HepG2 (cell line): ENCODE measurements around the gene ZMPSTE24. TPM values are rescaled to one million over a fixed set of nuclear protein-coding genes. Genes with fewer than 3 reads are reported as not detected.

ENCODE experiments used
- ARNTL ChIP-seq: sonication (generic); formaldehyde crosslinking; IDR thresholded peaks from 2 replicates; pipeline ENCODE4 v1.4.0; 2020; ENCODE audit warnings: mild to moderate bottlenecking, missing genetic modification reagents
- ATF4 ChIP-seq, 2 experiments: fragments of 450-650 bp in 1 of 2; sonication (generic) in 1 of 2; formaldehyde crosslinking; IDR thresholded peaks; 2 replicates each; pipeline versions ENCODE4 v1.5.0 to v1.8.0; 2020 to 2022; ENCODE audit warnings: mild to moderate bottlenecking in 1 of 2, missing genetic modification reagents in 1 of 2
- CSRNP2 ChIP-seq: sonication (generic); formaldehyde crosslinking; conservative IDR thresholded peaks from 2 replicates; pipeline ENCODE4 v1.8.0; 2022; ENCODE audit warnings: low read depth, missing genetic modification reagents
- DBP ChIP-seq: sonication (generic); formaldehyde crosslinking; IDR thresholded peaks from 2 replicates; pipeline ENCODE4 v1.4.0; 2020; ENCODE audit warnings: missing genetic modification reagents; ENCODE audit errors: not compliant biosample characterization
- HNF1B ChIP-seq: sonication (generic); formaldehyde crosslinking; IDR thresholded peaks from 2 replicates; pipeline ENCODE4 v1.5.1; 2020; ENCODE audit warnings: mild to moderate bottlenecking, moderate library complexity, missing genetic modification reagents
- KDM3A ChIP-seq: IDR thresholded peaks from 2 replicates; pipeline ENCODE4 v1.6.1; 2018; ENCODE audit warnings: low read depth, missing compliant biosample characterization
- MXD1 ChIP-seq: sonication (generic); formaldehyde crosslinking; IDR thresholded peaks from 2 replicates; pipeline ENCODE4 v1.4.0; 2020; ENCODE audit warnings: mild to moderate bottlenecking, missing genetic modification reagents
- MXD3 ChIP-seq: IDR thresholded peaks from 2 replicates; pipeline ENCODE4 v1.6.1; 2016; ENCODE audit warnings: mild to moderate bottlenecking, missing biosample characterization, missing genetic modification reagents
- NFATC3 ChIP-seq: sonication (generic); formaldehyde crosslinking; IDR thresholded peaks from 2 replicates; pipeline ENCODE4 v1.5.1; 2020; ENCODE audit warnings: mild to moderate bottlenecking, missing genetic modification reagents
- NFIB ChIP-seq: sonication (generic); formaldehyde crosslinking; IDR thresholded peaks from 2 replicates; pipeline ENCODE4 v1.9.0; 2021; ENCODE audit warnings: missing genetic modification reagents, mild to moderate bottlenecking, borderline replicate concordance
- NFIC ChIP-seq: IDR thresholded peaks from 2 replicates; pipeline ENCODE4 v1.6.1; 2012; ENCODE audit warnings: mild to moderate bottlenecking, low read length, inconsistent platforms
- PBX2 ChIP-seq: IDR thresholded peaks from 2 replicates; pipeline ENCODE4 v1.6.1; 2016; ENCODE audit warnings: control low read depth
- POLR2A ChIP-seq, 2 experiments: IDR thresholded peaks; 2 replicates each; pipeline ENCODE4 v1.6.1; 2011; ENCODE audit warnings: low read depth in 2 of 2, low read length in 2 of 2, mild to moderate bottlenecking in 1 of 2, moderate library complexity in 1 of 2; ENCODE audit not compliant: insufficient read depth in 1 of 2
- RELA ChIP-seq: sonication (generic); formaldehyde crosslinking; IDR thresholded peaks from 2 replicates; pipeline ENCODE4 v1.4.0; 2020; ENCODE audit warnings: missing genetic modification reagents
- RFX3 ChIP-seq: IDR thresholded peaks from 2 replicates; pipeline ENCODE4 v1.6.1; 2016; ENCODE audit warnings: missing biosample characterization, missing genetic modification reagents
- SNAPC2 ChIP-seq: sonication (generic); formaldehyde crosslinking; IDR thresholded peaks from 2 replicates; pipeline ENCODE4 v1.8.1; 2022; ENCODE audit warnings: mild to moderate bottlenecking, missing genetic modification reagents
- TCF12 ChIP-seq, 2 experiments: fragments of 450-650 bp in 1 of 2; sonication (generic) in 1 of 2; formaldehyde crosslinking in 1 of 2; IDR thresholded peaks; 2 replicates each; pipeline versions ENCODE4 v1.6.1 to v1.8.0; 2017 to 2022; ENCODE audit warnings: antibody characterized with exemption in 1 of 2, mild to moderate bottlenecking in 1 of 2, missing genetic modification reagents in 1 of 2, moderate library complexity in 1 of 2
- TEAD3 ChIP-seq: optimal IDR thresholded peaks from 2 replicates; pipeline ENCODE3; 2016; ENCODE audit warnings: borderline replicate concordance
- ZNF382 ChIP-seq: sonication (generic); formaldehyde crosslinking; IDR thresholded peaks from 2 replicates; pipeline ENCODE4 v1.5.0; 2020; ENCODE audit warnings: missing genetic modification reagents, mild to moderate bottlenecking, borderline replicate concordance
- ZNF496 ChIP-seq: sonication (generic); formaldehyde crosslinking; IDR thresholded peaks from 2 replicates; pipeline ENCODE4 v1.8.1; 2023; ENCODE audit warnings: mild to moderate bottlenecking, moderate library complexity, missing genetic modification reagents; ENCODE audit not compliant: insufficient replicate concordance
- ZNF724P ChIP-seq: sonication (generic); formaldehyde crosslinking; IDR thresholded peaks from 2 replicates; pipeline ENCODE4 v1.8.0; 2022; ENCODE audit warnings: missing genetic modification reagents, borderline replicate concordance
- ZNF781 ChIP-seq: sonication (generic); formaldehyde crosslinking; IDR thresholded peaks from 2 replicates; pipeline ENCODE4 v1.5.1; 2020; ENCODE audit warnings: borderline replicate concordance, mild to moderate bottlenecking, missing genetic modification reagents; ENCODE audit errors: not compliant biosample characterization
- ZSCAN21 ChIP-seq: sonication (generic); formaldehyde crosslinking; IDR thresholded peaks from 2 replicates; pipeline ENCODE4 v1.8.0; 2022; ENCODE audit warnings: mild to moderate bottlenecking, missing genetic modification reagents, moderate library complexity, borderline replicate concordance
- polyA plus RNA-seq, 8 experiments: library from polyadenylated mRNA; depleted of rRNA in 3 of 8; stranded (reverse) in 7 of 8; unstranded in 1 of 8; fragments of >200 nt; fragmentation: Illumina TruSeq in 4 of 8; extraction: Trizol in 4 of 8; gene quantifications; 2 replicates each; pipeline versions ENCODE4 v1.2.1 to v1.2.3, GENCODE V29; 2011 to 2016; ENCODE audit warnings: low read depth in 4 of 8, missing spikeins in 1 of 8, mixed read lengths in 1 of 8; ENCODE audit not compliant: insufficient read depth in 1 of 8
- total RNA-seq, 5 experiments: library from RNA; depleted of rRNA; stranded (reverse); fragments of >200 nt; fragmentation: Illumina TruSeq; extraction: Trizol; gene quantifications; 2 replicates each; pipeline ENCODE4 v1.2.3, GENCODE V29; 2016; ENCODE audit warnings: low read depth in 1 of 5

ZMPSTE24 gene
- total and polyA plus RNA-seq, 2 of the 13 experiments (the other 11 are each of a cell fraction or from before 2014, with no cell fraction given) = 13.6 to 60.2 TPM

- TF ChIP-seq CSRNP2 (CRISPR knock-in tag) = no peak
- TF ChIP-seq ZNF496 = no peak
- TF ChIP-seq POLR2A (IDR thresholded peaks at IDR 0.05; ENCODE audit: insufficient read depth in 1 of 2, low read depth in 2 of 2, low read length in 2 of 2) = no peak
- TF ChIP-seq ZNF724P = no peak
- TF ChIP-seq NFIB (CRISPR knock-in tag) = no peak
- TF ChIP-seq RFX3 = no peak
- no peak for TF ChIP-seq PBX2
- no peak for TF ChIP-seq MXD1
- no peak; a peak in 1 of 4 replicates for TF ChIP-seq ATF4 (CRISPR knock-in tag; IDR thresholded peaks at IDR 0.05)
- TF ChIP-seq TEAD3 (CRISPR knock-in tag) = no peak
- no peak for TF ChIP-seq RELA (CRISPR knock-in tag)
- TF ChIP-seq ZNF781 = no peak
- TF ChIP-seq ARNTL (CRISPR knock-in tag) = no peak
- TF ChIP-seq HNF1B (CRISPR knock-in tag) = 0 out of 2 replicates have a peak, but pooled peaks have one; percentile 28
- no peak for TF ChIP-seq SNAPC2 (CRISPR knock-in tag)
- no peak for TF ChIP-seq TCF12 (IDR thresholded peaks at IDR 0.05)
- TF ChIP-seq TCF12 (CRISPR knock-in tag; IDR thresholded peaks at IDR 0.05) = no peak
- no peak for TF ChIP-seq ZNF382
- no peak for TF ChIP-seq NFIC
- TF ChIP-seq KDM3A (CRISPR knock-in tag) = 0 out of 2 replicates have a peak, but pooled peaks have one; percentile 33
- TF ChIP-seq MXD3 = no peak; the same call in 1 of the 2 replicates
- TF ChIP-seq NFATC3 (CRISPR knock-in tag) = no peak
- 0 out of 2 replicates have a peak, but pooled peaks have one; percentile 19 for TF ChIP-seq ZSCAN21 (CRISPR knock-in tag)
- no peak for TF ChIP-seq DBP (CRISPR knock-in tag)
These were observed 80.8 kb downstream of the ZMPSTE24 start (continued) for GRCh38 chr1:40338745-40339419.
